GM21447 (cell line): ENCODE data around the gene MAP4K4.

Source experiments
- ATAC-seq: cut with Tn5 transposase; IDR thresholded peaks from one replicate; pipeline ENCODE4 v1.9.1; 2021; ENCODE audit not compliant: unreplicated experiment

The MAP4K4 gene

GRCh38 chr2:101720732-101721131, 23.2 kb downstream of the MAP4K4 start:
- no peak for ATAC-seq

- ATAC-seq: no peak
Observed at GRCh38 chr2:101722864-101723263, 25.4 kb downstream of the MAP4K4 start.

GRCh38 chr2:101723371-101724124, 26.0 kb downstream of the MAP4K4 start:
- ATAC-seq: no peak

GRCh38 chr2:101724125-101724474, 26.6 kb downstream of the MAP4K4 start:
- ATAC-seq: no peak

GRCh38 chr2:101725038-101725437, 27.5 kb downstream of the MAP4K4 start:
- no peak for ATAC-seq

- no peak for ATAC-seq
Observed at GRCh38 chr2:101725515-101726192, 28.1 kb downstream of the MAP4K4 start.

- ATAC-seq: no peak
Observed at GRCh38 chr2:101728865-101729264, 31.4 kb downstream of the MAP4K4 start.

- no peak for ATAC-seq
Observed at GRCh38 chr2:101729521-101730190, 32.1 kb downstream of the MAP4K4 start.

GRCh38 chr2:101731221-101732054, 33.9 kb downstream of the MAP4K4 start:
- no peak for ATAC-seq

GRCh38 chr2:101732199-101732598, 34.7 kb downstream of the MAP4K4 start:
- no peak for ATAC-seq

GRCh38 chr2:101732773-101733256, 35.3 kb downstream of the MAP4K4 start:
- ATAC-seq: no peak

- no peak for ATAC-seq
Observed at GRCh38 chr2:101733257-101733993, 35.9 kb downstream of the MAP4K4 start.

GRCh38 chr2:101734505-101735165, 37.1 kb downstream of the MAP4K4 start:
- no peak for ATAC-seq

- no peak for ATAC-seq
Observed at GRCh38 chr2:101735166-101735533, 37.6 kb downstream of the MAP4K4 start.

GRCh38 chr2:101736233-101736632, 38.7 kb downstream of the MAP4K4 start:
- ATAC-seq: no peak

GRCh38 chr2:101736861-101737291, 39.4 kb downstream of the MAP4K4 start:
- ATAC-seq: no peak

GRCh38 chr2:101737478-101738255, 40.2 kb downstream of the MAP4K4 start:
- ATAC-seq: no peak

GRCh38 chr2:101738649-101739048, 41.1 kb downstream of the MAP4K4 start:
- no peak for ATAC-seq

GRCh38 chr2:101740555-101740964, 43.1 kb downstream of the MAP4K4 start:
- ATAC-seq: no peak
